Sciatic nerve (tissue), 2 donors: Measurements from ENCODE around the gene CLSTN2. TPM values are rescaled to one million over a fixed set of nuclear protein-coding genes. Genes with fewer than 3 reads are reported as not detected.

Source experiments
- ATAC-seq: fragments of 200-7000 bp; cut with Tn5 transposase; one replicate; pipeline ENCODE4 v1.9.1; 2020; ENCODE audit warnings: mild to moderate bottlenecking, moderate library complexity
- DNase-seq: peaks from one replicate; pipeline ENCODE4 v3.0.0-alpha.2; 2020; ENCODE audit warnings: low spot score
- intact Hi-C: fragments of 100-400 bp; cut with DNase I; formaldehyde crosslinking; loops from one replicate; pipeline ENCODE4 v1.14.2; 2022
- total RNA-seq: library from RNA; stranded (reverse); fragmentation: NEBNext Ultra II Directional; extraction: Animal tissue kit (Norgen Biotek cat#: 25700); gene quantifications from one replicate; pipeline ENCODE4 v1.2.1, GENCODE V29; 2021
- donor health status: DM: no; HTN: no; CAD: no.
- donor health status: DM: no; HTN: no; CAD: no.

CLSTN2 gene
- total RNA-seq, result 5.1 TPM

- ATAC-seq, result peak; percentile 87
- peak; percentile 82 for DNase-seq
These were observed at the start of gene CLSTN2 for GRCh38 chr3:139935016-139935865. Gene CLSTN2, plus strand, starts transcription at chr3:139935185.

GRCh38 chr3:139887431-139887830, 47.6 kb upstream of the CLSTN2 start:
- ATAC-seq (no peak), DNase-seq (no peak)
- intact Hi-C loops, result no loop called here

More at GRCh38 chr3:139935016-139935865, at the start of gene CLSTN2:
- intact Hi-C loops, result no loop called here

- DNase-seq, result no peak
- ATAC-seq, result no peak
- intact Hi-C loops, result no loop called here
These were observed 46.3 kb upstream of the CLSTN2 start for GRCh38 chr3:139888561-139889140.

GRCh38 chr3:139893267-139893962, 41.6 kb upstream of the CLSTN2 start:
- peak; percentile 95 for ATAC-seq
- no peak for DNase-seq
- intact Hi-C loops, result no loop called here

- DNase-seq (no peak), ATAC-seq (peak; percentile 90)
- intact Hi-C loops, result no loop called here
These were observed 40.9 kb upstream of the CLSTN2 start for GRCh38 chr3:139893963-139894642.

GRCh38 chr3:139894643-139894989, 40.4 kb upstream of the CLSTN2 start:
- intact Hi-C loops, result no loop called here
- DNase-seq, result no peak

GRCh38 chr3:139897759-139898158, 37.2 kb upstream of the CLSTN2 start:
- no peak for ATAC-seq

More at GRCh38 chr3:139894643-139894989, 40.4 kb upstream of the CLSTN2 start:
- peak; percentile 84 for ATAC-seq

GRCh38 chr3:139906418-139906817, 28.6 kb upstream of the CLSTN2 start:
- DNase-seq (no peak), ATAC-seq (peak; percentile 70)
- intact Hi-C loops, result no loop called here

More at GRCh38 chr3:139897759-139898158, 37.2 kb upstream of the CLSTN2 start:
- no peak for DNase-seq
- intact Hi-C loops, result no loop called here

- intact Hi-C loops, result no loop called here
- DNase-seq, result no peak
- no peak for ATAC-seq
These were observed 25.2 kb upstream of the CLSTN2 start for GRCh38 chr3:139909811-139910210.

- DNase-seq, result no peak
- intact Hi-C loops, result no loop called here
- no peak for ATAC-seq
These were observed 18.7 kb upstream of the CLSTN2 start for GRCh38 chr3:139916271-139916670.

- no peak for ATAC-seq
- no peak for DNase-seq
- intact Hi-C loops, result no loop called here
These were observed 17.7 kb upstream of the CLSTN2 start for GRCh38 chr3:139917226-139917785.

- ATAC-seq, result no peak
- no peak for DNase-seq
- intact Hi-C loops, result no loop called here
These were observed 6.1 kb upstream of the CLSTN2 start for GRCh38 chr3:139928708-139929505.

GRCh38 chr3:139930211-139930610, 4.8 kb upstream of the CLSTN2 start:
- intact Hi-C loops, result no loop called here
- ATAC-seq (no peak), DNase-seq (no peak)

- ATAC-seq (no peak), DNase-seq (no peak)
- intact Hi-C loops, result no loop called here
These were observed 1.2 kb upstream of the CLSTN2 start for GRCh38 chr3:139933766-139934165.

GRCh38 chr3:139934613-139935015, 371 bp upstream of the CLSTN2 start:
- DNase-seq (peak; percentile 66), ATAC-seq (peak; percentile 88)
- intact Hi-C loops, result no loop called here

- intact Hi-C loops, result no loop called here
- peak; percentile 67 for DNase-seq
- peak; percentile 77 for ATAC-seq
These were observed 1.2 kb downstream of the CLSTN2 start for GRCh38 chr3:139935866-139936817.

- DNase-seq, result peak; percentile 70
These were observed 2.8 kb downstream of the CLSTN2 start for GRCh38 chr3:139937674-139938279.

More at GRCh38 chr3:139937674-139938279, 2.8 kb downstream of the CLSTN2 start:
- no peak for ATAC-seq
- intact Hi-C loops, result no loop called here
